ENCODE data around the gene APC2. TPM values are rescaled to one million over a fixed set of nuclear protein-coding genes. Genes with fewer than 3 reads are reported as not detected.
A peak's percentile ranks its signal among the peaks of the same experiment; 100 is the strongest.

The APC2 gene
- polyA plus RNA-seq, 1 donor from 2014 or later, result 50.5 TPM

DNA sequence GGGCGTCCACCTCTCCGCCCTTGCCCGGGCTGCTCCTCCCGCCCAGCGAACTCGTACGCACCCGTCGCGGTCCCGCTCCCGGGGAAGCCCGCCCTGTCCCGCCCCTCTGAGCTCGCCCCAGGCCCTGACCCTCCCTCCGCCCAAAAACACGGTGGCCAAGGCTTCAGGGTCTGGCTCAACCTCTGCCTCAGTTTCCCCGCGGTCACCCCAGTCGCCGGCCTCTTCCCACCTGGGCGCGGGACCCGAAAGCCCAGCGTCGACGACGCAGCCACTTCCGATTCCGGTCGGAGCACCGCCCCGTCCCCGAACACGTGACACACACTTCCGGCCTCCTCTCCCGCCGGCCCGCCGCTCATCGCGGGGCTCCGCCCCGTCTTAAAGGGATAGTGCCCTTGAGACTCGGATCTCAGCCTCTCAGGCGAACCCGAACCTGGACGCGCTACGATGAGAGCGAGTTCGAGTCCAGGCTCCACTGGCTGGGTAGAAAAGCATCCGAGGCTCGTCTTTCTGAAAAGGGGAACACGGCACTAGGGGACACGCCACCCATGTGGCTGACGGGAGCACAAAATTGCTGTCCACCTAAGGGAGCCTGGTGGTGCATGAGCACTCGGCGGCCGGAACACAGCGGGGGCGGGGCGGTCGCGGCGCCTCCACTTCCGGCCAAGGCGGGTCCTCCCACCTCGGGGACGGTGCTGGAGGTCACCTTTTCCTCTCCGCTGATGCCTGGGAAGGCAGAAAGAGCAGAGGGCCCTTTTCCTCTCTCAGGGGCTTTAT, 29.2 kb downstream of the APC2 start, which contains the start of gene C19orf25:
TSS of gene C19orf25 (minus strand) at position 282 of the 774 bp plus-strand sequence. CDS start 312 bp downstream, outside the sequence.
- no peaks in the 10 kb centered on the region for H3K79me2 ChIP-seq (replicated peaks; ENCODE audit: insufficient read depth, low read length)
- H4K20me1 ChIP-seq (ENCODE audit: insufficient read depth), result no peaks in the 10 kb centered on the region
- H3K9me2 ChIP-seq (ENCODE audit: insufficient read depth, low read length), result no peaks in the 10 kb centered on the region
- peak within 1 kb of the TSS; percentile 96 for H3K4me3 ChIP-seq (ENCODE audit: low read length)
- H3K27me3 ChIP-seq (ENCODE audit: insufficient read depth, low read depth, low read length), result no peaks in the 10 kb centered on the region
- no peaks in the 10 kb centered on the region for H3K36me3 ChIP-seq (ENCODE audit: insufficient read depth, low read length)
- no peaks in the 10 kb centered on the region for H3F3A ChIP-seq (ENCODE audit: insufficient read depth, low read length, poor library complexity, severe bottlenecking)
- peak within 1 kb of the TSS; percentile 92 for H3K4me2 ChIP-seq (ENCODE audit: low read length)
- H3K9me3 ChIP-seq (ENCODE audit: low read length), result no peaks in the 10 kb centered on the region
- peak within 1 kb of the TSS; percentile 62 for H3K27ac ChIP-seq (ENCODE audit: low read length)
- H3K9ac ChIP-seq (ENCODE audit: low read length), result peak within 1 kb of the TSS; percentile 73
- peak within 1 kb of the TSS; percentile 17 for H2AFZ ChIP-seq (ENCODE audit: low read depth, low read length)
- TF ChIP-seq MXI1 (conservative IDR thresholded peaks at IDR 0.05; ENCODE audit: poor library complexity, severe bottlenecking), result peak; percentile 72
- peak; percentile 91 for TF ChIP-seq POLR2AphosphoS5 (IDR thresholded peaks at IDR 0.05)
- TF ChIP-seq, protein P1, sequence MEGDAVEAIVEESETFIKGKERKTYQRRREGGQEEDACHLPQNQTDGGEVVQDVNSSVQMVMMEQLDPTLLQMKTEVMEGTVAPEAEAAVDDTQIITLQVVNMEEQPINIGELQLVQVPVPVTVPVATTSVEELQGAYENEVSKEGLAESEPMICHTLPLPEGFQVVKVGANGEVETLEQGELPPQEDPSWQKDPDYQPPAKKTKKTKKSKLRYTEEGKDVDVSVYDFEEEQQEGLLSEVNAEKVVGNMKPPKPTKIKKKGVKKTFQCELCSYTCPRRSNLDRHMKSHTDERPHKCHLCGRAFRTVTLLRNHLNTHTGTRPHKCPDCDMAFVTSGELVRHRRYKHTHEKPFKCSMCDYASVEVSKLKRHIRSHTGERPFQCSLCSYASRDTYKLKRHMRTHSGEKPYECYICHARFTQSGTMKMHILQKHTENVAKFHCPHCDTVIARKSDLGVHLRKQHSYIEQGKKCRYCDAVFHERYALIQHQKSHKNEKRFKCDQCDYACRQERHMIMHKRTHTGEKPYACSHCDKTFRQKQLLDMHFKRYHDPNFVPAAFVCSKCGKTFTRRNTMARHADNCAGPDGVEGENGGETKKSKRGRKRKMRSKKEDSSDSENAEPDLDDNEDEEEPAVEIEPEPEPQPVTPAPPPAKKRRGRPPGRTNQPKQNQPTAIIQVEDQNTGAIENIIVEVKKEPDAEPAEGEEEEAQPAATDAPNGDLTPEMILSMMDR (IDR thresholded peaks at IDR 0.05; ENCODE audit: poor library complexity, severe bottlenecking), result no peak
- no peak for TF ChIP-seq SMC3 (conservative IDR thresholded peaks at IDR 0.05; ENCODE audit: poor library complexity)
- no peak for TF ChIP-seq TAF1 (IDR thresholded peaks at IDR 0.05; ENCODE audit: low read depth)
- TF ChIP-seq, protein P2, sequence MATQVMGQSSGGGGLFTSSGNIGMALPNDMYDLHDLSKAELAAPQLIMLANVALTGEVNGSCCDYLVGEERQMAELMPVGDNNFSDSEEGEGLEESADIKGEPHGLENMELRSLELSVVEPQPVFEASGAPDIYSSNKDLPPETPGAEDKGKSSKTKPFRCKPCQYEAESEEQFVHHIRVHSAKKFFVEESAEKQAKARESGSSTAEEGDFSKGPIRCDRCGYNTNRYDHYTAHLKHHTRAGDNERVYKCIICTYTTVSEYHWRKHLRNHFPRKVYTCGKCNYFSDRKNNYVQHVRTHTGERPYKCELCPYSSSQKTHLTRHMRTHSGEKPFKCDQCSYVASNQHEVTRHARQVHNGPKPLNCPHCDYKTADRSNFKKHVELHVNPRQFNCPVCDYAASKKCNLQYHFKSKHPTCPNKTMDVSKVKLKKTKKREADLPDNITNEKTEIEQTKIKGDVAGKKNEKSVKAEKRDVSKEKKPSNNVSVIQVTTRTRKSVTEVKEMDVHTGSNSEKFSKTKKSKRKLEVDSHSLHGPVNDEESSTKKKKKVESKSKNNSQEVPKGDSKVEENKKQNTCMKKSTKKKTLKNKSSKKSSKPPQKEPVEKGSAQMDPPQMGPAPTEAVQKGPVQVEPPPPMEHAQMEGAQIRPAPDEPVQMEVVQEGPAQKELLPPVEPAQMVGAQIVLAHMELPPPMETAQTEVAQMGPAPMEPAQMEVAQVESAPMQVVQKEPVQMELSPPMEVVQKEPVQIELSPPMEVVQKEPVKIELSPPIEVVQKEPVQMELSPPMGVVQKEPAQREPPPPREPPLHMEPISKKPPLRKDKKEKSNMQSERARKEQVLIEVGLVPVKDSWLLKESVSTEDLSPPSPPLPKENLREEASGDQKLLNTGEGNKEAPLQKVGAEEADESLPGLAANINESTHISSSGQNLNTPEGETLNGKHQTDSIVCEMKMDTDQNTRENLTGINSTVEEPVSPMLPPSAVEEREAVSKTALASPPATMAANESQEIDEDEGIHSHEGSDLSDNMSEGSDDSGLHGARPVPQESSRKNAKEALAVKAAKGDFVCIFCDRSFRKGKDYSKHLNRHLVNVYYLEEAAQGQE (IDR thresholded peaks at IDR 0.05; ENCODE audit: borderline replicate concordance), result no peak
- no peak for TF ChIP-seq EZH2 (IDR thresholded peaks at IDR 0.05; ENCODE audit: borderline replicate concordance, insufficient read depth, low read length, poor library complexity, severe bottlenecking)
- TF ChIP-seq EP300 (conservative IDR thresholded peaks at IDR 0.05; ENCODE audit: poor library complexity, severe bottlenecking), result peak; percentile 20
- peak; percentile 6 for TF ChIP-seq RAD21 (conservative IDR thresholded peaks at IDR 0.05)

DNA sequence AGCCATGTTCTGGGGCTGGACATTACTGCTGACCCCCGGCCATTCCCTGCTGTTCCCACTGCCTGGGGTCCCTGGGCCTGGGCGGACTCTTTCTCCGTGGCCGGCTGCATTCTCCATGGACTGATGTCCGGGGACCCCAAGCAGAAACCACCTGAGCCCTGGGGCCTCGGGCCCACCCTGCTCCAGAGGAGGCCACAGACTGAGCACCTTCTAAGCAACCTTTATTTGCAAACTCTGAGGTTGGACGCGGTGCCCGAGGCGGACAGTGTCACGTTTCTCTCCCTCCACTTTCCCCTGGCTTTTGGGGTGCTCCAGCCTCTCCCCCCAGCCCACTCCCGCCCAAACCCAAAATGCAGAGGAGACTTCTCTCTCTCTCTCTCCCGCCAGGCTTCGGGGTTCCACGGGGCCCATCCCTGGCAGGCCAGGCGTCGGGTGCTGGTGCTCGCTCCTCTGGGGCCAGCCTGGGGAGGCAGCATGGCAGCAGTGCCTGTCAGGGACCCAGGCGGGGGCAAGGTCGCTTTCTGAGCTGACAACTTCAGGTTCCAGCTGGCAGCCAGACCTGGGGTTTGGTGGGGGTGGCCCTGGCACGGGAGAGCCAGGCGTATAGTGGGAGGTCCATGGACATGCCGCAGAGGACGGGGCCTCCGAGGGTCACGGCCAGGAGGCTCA, 31.4 kb downstream of the APC2 start:
- TF ChIP-seq POLR2AphosphoS5 (IDR thresholded peaks at IDR 0.05) (no peak), SMC3 (conservative IDR thresholded peaks at IDR 0.05; ENCODE audit: poor library complexity) (no peak), RAD21 (conservative IDR thresholded peaks at IDR 0.05) (no peak), TAF1 (IDR thresholded peaks at IDR 0.05; ENCODE audit: low read depth) (no peak), EZH2 (IDR thresholded peaks at IDR 0.05; ENCODE audit: borderline replicate concordance, insufficient read depth, low read length, poor library complexity, severe bottlenecking) (no peak), MXI1 (conservative IDR thresholded peaks at IDR 0.05; ENCODE audit: poor library complexity, severe bottlenecking) (no peak), EP300 (conservative IDR thresholded peaks at IDR 0.05; ENCODE audit: poor library complexity, severe bottlenecking) (no peak)
- TF ChIP-seq, protein P1 (IDR thresholded peaks at IDR 0.05; ENCODE audit: poor library complexity, severe bottlenecking), result no peak
- TF ChIP-seq, protein P2 (IDR thresholded peaks at IDR 0.05; ENCODE audit: borderline replicate concordance), result no peak
- Histone ChIP-seq H3K4me3 (ENCODE audit: low read length) (no peak overlapping the region), H4K20me1 (ENCODE audit: insufficient read depth) (no peaks in the 10 kb centered on the region), H3K9me3 (ENCODE audit: low read length) (no peaks in the 10 kb centered on the region), H3F3A (ENCODE audit: insufficient read depth, low read length, poor library complexity, severe bottlenecking) (no peaks in the 10 kb centered on the region), H3K36me3 (ENCODE audit: insufficient read depth, low read length) (no peaks in the 10 kb centered on the region), H3K9me2 (ENCODE audit: insufficient read depth, low read length) (no peaks in the 10 kb centered on the region), H3K27me3 (ENCODE audit: insufficient read depth, low read depth, low read length) (no peaks in the 10 kb centered on the region), H3K27ac (ENCODE audit: low read length) (no peak overlapping the region), H3K79me2 (replicated peaks; ENCODE audit: insufficient read depth, low read length) (no peaks in the 10 kb centered on the region), H3K4me2 (ENCODE audit: low read length) (no peak overlapping the region), H2AFZ (ENCODE audit: low read depth, low read length) (no peak overlapping the region), H3K9ac (ENCODE audit: low read length) (no peak overlapping the region)

Data from neural cell (in vitro differentiated cells).